ENCODE data around the gene MYRF. TPM values are rescaled to one million over a fixed set of nuclear protein-coding genes. Genes with fewer than 3 reads are reported as not detected.

MYRF gene
- total RNA-seq, 3 donors from 2014 or later = 7.8 to 15.6 (median 10.2) TPM

GRCh38 chr11:61817471-61818202 is 65.2 kb downstream of the MYRF start:
- no peaks in the 10 kb centered on the region for H3K36me3 ChIP-seq (ENCODE audit: low read depth)
- peaks cover 17% of the 10 kb centered on the region for H3K4me1 ChIP-seq (ENCODE audit: low read depth)
- intact Hi-C loops (cut with DNase I, micrococcal nuclease) = no loop called here
- TF ChIP-seq, protein P1, sequence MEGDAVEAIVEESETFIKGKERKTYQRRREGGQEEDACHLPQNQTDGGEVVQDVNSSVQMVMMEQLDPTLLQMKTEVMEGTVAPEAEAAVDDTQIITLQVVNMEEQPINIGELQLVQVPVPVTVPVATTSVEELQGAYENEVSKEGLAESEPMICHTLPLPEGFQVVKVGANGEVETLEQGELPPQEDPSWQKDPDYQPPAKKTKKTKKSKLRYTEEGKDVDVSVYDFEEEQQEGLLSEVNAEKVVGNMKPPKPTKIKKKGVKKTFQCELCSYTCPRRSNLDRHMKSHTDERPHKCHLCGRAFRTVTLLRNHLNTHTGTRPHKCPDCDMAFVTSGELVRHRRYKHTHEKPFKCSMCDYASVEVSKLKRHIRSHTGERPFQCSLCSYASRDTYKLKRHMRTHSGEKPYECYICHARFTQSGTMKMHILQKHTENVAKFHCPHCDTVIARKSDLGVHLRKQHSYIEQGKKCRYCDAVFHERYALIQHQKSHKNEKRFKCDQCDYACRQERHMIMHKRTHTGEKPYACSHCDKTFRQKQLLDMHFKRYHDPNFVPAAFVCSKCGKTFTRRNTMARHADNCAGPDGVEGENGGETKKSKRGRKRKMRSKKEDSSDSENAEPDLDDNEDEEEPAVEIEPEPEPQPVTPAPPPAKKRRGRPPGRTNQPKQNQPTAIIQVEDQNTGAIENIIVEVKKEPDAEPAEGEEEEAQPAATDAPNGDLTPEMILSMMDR (IDR thresholded peaks at IDR 0.05) = no peak
- H3K9me3 ChIP-seq = no peaks in the 10 kb centered on the region
- ATAC-seq (no peak), DNase-seq (no peak)
- H3K4me3 ChIP-seq = no peak overlapping the region

DNA sequence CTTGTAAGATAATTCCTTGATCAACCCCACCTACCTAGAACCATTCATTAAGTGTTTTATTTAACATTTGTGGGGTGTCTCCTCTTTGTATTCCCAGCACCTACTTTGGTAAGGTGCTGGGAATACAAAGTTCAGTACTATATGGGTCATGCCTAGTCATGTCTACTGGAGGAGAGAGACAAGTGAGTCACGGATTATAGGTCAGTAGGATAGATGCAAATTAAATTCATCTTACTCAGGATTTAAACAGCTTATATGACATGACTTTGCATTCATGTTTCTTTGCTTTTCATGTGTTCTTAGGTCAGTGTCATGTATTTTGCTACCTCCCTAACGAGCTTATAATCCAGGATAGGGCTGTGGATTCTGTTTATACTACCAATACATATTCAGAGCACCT is 67.7 kb downstream of the MYRF start:
- intact Hi-C loops (cut with DNase I, micrococcal nuclease) = no loop called here
- DNase-seq (no peak), ATAC-seq (peak; percentile 54)
- Histone ChIP-seq H3K4me1 (ENCODE audit: low read depth) (peaks cover 17% of the 10 kb centered on the region), H3K36me3 (ENCODE audit: low read depth) (no peaks in the 10 kb centered on the region), H3K4me3 (no peak overlapping the region), H3K9me3 (no peaks in the 10 kb centered on the region)
- TF ChIP-seq, protein P1 (IDR thresholded peaks at IDR 0.05) = no peak

GRCh38 chr11:61826930-61827570 is 74.6 kb downstream of the MYRF start:
- TF ChIP-seq, protein P1 (IDR thresholded peaks at IDR 0.05) = no peak
- no peak for DNase-seq
- no peaks in the 10 kb centered on the region for H3K9me3 ChIP-seq
- intact Hi-C loops (cut with DNase I, micrococcal nuclease) = no loop called here
- peak; percentile 31 for ATAC-seq
- H3K4me3 ChIP-seq = no peak overlapping the region
- H3K36me3 ChIP-seq (ENCODE audit: low read depth) = no peaks in the 10 kb centered on the region
- peaks cover 9% of the 10 kb centered on the region for H3K4me1 ChIP-seq (ENCODE audit: low read depth)

DNA sequence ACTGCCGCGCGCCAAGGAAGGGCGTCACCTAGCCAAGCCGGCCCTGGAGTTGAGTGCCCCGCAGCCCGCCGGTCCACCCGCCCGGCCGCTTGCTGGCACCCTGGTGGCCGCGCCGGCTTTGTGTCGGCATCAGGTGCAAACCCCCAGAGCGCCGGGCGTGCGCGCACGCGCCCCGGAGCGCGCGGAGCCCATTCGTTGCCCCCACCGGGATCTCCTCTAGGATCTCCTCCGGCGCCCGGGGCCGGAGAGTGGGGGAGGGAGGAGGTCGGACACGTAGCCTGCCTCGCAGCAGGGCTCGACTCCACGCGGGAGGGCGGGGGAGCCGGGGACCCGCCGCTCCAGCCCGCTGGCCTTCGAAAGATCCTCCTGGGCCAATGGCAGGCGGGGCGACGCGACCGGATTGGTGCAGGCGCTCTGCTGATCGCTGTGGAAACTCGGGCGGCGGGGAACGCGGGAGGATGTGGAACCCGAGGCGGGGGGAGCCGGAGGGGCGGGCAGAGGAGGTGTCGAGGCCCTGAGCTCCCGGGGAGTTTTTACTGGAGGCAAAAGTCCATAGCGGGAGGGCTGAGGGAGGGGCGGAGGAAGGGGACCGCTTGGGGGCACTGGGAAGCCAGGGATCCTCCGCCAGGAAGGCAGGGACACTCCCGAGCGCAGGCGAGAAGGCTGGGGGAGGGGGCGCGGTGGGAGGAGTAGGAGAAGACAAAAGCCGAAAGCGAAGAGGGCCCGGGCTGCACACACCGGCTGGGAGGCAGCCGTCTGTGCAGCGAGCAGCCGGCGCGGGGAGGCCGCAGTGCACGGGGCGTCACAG is 75.3 kb downstream of the MYRF start, which contains the start of gene FADS2:
FADS2 (plus strand) TSS at position 730 of the 808 bp plus-strand sequence. CDS start 91 bp downstream, outside the sequence.
- no peaks in the 10 kb centered on the region for H3K36me3 ChIP-seq (ENCODE audit: low read depth)
- ATAC-seq = peak; percentile 75
- intact Hi-C loops (cut with DNase I, micrococcal nuclease) = no loop called here
- DNase-seq = peak; percentile 57 to 87 (median 73)
- H3K4me1 ChIP-seq (ENCODE audit: low read depth) = peaks cover 9% of the 10 kb centered on the region
- no peak within 1 kb of the TSS for H3K4me3 ChIP-seq
- H3K9me3 ChIP-seq = no peaks in the 10 kb centered on the region
- TF ChIP-seq, protein P1 (IDR thresholded peaks at IDR 0.05) = no peak

DNA sequence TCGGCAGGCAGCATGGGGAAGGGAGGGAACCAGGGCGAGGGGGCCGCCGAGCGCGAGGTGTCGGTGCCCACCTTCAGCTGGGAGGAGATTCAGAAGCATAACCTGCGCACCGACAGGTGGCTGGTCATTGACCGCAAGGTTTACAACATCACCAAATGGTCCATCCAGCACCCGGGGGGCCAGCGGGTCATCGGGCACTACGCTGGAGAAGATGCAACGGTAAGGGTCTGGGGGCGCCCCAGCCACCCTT is 75.9 kb downstream of the MYRF start:
- DNase-seq (no peak), ATAC-seq (no peak)
- intact Hi-C loops (cut with DNase I, micrococcal nuclease) = no loop called here
- TF ChIP-seq, protein P1 (IDR thresholded peaks at IDR 0.05) = no peak
- Histone ChIP-seq H3K9me3 (no peaks in the 10 kb centered on the region), H3K4me3 (no peak overlapping the region), H3K36me3 (ENCODE audit: low read depth) (no peaks in the 10 kb centered on the region), H3K4me1 (ENCODE audit: low read depth) (peaks cover 9% of the 10 kb centered on the region)

Data from mucosa of descending colon (tissue), 3 donors.